BLaER1 treated with 17β-estradiol and CSF1 and Interleukin-3, amounts not matched to agents 10 nM and 100 nM (cell line): ENCODE results near the gene SH2D1B.
A peak's percentile ranks its signal among the peaks of the same experiment; 100 is the strongest.
"Not testable (repeated sequence)": the region's sequence is repeated elsewhere in the genome, so short reads cannot be mapped to it uniquely, and the experiment has no call there.

Source experiments
- H3K27ac ChIP-seq, 11 experiments: shearing (Covaris generic); formaldehyde crosslinking; 2 replicates each; pipeline ENCODE4 v1.8.1; 2022
- H3K27me3 ChIP-seq, 11 experiments: shearing (Covaris generic); formaldehyde crosslinking; 2 replicates each; pipeline ENCODE4 v1.8.1; 2022
- H3K36me3 ChIP-seq, 11 experiments: shearing (Covaris generic); formaldehyde crosslinking; 2 replicates each; pipeline ENCODE4 v1.8.1; 2022
- H3K4me1 ChIP-seq, 10 experiments: shearing (Covaris generic); formaldehyde crosslinking; 2 replicates each; pipeline ENCODE4 v1.8.1; 2022
- H3K4me2 ChIP-seq, 11 experiments: shearing (Covaris generic); formaldehyde crosslinking; 2 replicates each; pipeline ENCODE4 v1.8.1; 2022
- H3K4me3 ChIP-seq, 10 experiments: shearing (Covaris generic); formaldehyde crosslinking; 2 replicates each; pipeline ENCODE4 v1.8.1; 2022
- H3K9ac ChIP-seq, 11 experiments: shearing (Covaris generic); formaldehyde crosslinking; 2 replicates each; pipeline ENCODE4 v1.8.1; 2022
- H3K9me3 ChIP-seq, 11 experiments: shearing (Covaris generic); formaldehyde crosslinking; replicated peaks in 1 of 11; 2 replicates each; pipeline ENCODE4 v1.8.1; 2022
- H4K20me1 ChIP-seq, 11 experiments: shearing (Covaris generic); formaldehyde crosslinking; 2 replicates each; pipeline ENCODE4 v1.8.1; 2022
- Cebpa-rat ChIP-seq, 11 experiments: shearing (Covaris generic); IDR thresholded peaks; 2 replicates each; pipeline ENCODE4 v1.8.1; 2022

SH2D1B gene, protein sequence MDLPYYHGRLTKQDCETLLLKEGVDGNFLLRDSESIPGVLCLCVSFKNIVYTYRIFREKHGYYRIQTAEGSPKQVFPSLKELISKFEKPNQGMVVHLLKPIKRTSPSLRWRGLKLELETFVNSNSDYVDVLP

DNA sequence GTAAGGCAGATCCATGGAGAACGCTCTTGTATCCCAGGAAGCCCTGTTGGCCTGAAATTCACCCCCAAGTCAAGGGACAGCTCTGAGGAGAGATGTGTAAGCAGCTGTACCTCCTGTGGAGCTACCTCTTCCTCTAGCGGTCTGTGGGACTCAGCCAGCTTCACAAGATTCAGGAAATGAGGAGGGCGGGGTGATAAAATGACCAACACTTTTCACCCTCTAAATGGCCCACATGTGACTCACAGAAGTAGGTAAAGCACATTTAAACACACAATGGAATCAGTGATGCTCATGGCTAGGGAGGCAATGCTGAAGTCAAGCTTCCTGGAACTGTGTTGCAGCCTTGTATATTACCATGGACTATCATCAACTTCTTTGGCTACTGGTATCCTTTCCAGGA, at the start of gene SH2D1B:
SH2D1B (minus strand) TSS at position 135 of the 400 bp plus-strand sequence; CDS start at position 15, 120 bp downstream.
- no peak within 1 kb of the TSS for H3K9ac ChIP-seq
- H3K9me3 ChIP-seq, result peaks cover 0 to 10% (median 0%) of the 10 kb centered on the region in 11 experiments; a peak in 8 of 22 replicates
- H3K27me3 ChIP-seq, result no peaks in the 10 kb centered on the region
- no peak for TF ChIP-seq Cebpa-rat (IDR thresholded peaks at IDR 0.05)
- no peaks in the 10 kb centered on the region for H3K36me3 ChIP-seq
- no peak within 1 kb of the TSS for H3K27ac ChIP-seq
- H3K4me2 ChIP-seq, result no peak within 1 kb of the TSS
- H3K4me1 ChIP-seq, result no peaks in the 10 kb centered on the region
- no peak within 1 kb of the TSS for H3K4me3 ChIP-seq
- H4K20me1 ChIP-seq, result no peaks in the 10 kb centered on the region

DNA sequence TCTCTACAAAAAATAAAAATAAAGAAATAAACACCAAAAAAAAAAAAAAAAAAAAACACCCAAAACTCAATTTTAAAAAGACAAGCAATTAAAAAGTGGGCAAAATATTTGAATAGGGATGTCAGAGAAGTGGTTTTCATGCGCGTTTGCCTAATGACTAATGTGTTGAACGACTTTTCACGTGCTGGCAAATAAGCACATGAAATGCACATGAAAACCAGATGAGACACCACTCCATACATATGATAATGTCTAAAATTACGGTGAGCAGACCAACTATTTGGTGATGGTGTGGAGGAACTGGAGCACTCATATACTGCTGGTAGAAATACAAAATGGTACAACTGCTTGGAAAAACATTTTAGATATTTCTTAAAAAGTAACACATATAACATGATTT, 46.3 kb upstream of the SH2D1B start:
- TF ChIP-seq Cebpa-rat (IDR thresholded peaks at IDR 0.05), result no peak
- H3K27ac ChIP-seq, result no peak overlapping the region
- no peak overlapping the region for H3K9ac ChIP-seq
- no peak overlapping the region for H3K4me2 ChIP-seq
- H3K9me3 ChIP-seq, result no peaks in the 10 kb centered on the region
- H3K27me3 ChIP-seq, result no peaks in the 10 kb centered on the region
- no peaks in the 10 kb centered on the region for H3K36me3 ChIP-seq
- H3K4me3 ChIP-seq, result no peak overlapping the region
- H4K20me1 ChIP-seq, result no peaks in the 10 kb centered on the region
- no peaks in the 10 kb centered on the region for H3K4me1 ChIP-seq

DNA sequence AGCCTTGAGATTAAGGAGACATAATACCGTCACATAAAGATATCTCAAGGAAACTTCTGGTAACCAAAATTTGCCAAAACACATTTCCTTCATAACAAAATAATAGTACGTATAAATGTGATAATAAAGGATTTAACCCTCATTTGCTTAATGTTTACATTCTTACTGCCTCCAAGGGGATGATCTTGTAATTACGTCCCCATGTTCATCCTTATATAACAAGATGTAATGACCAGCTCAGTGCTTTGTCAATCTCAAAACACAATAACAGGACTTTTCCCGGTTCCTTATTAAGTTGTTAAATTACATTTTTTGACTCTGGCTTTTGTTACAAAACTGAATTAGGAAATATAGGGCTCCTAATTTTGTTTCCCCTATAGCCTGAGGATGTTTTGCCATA, 44.4 kb upstream of the SH2D1B start:
- no peaks in the 10 kb centered on the region for H3K27me3 ChIP-seq
- H3K9ac ChIP-seq, result no peak overlapping the region
- H3K27ac ChIP-seq, result no peak overlapping the region
- H3K4me3 ChIP-seq, result no peak overlapping the region
- no peak for TF ChIP-seq Cebpa-rat (IDR thresholded peaks at IDR 0.05)
- H3K36me3 ChIP-seq, result no peaks in the 10 kb centered on the region
- peaks cover 0 to 3% (median 0%) of the 10 kb centered on the region in 11 experiments; a peak in 1 of 22 replicates for H3K9me3 ChIP-seq
- H4K20me1 ChIP-seq, result no peaks in the 10 kb centered on the region
- no peak overlapping the region for H3K4me2 ChIP-seq
- H3K4me1 ChIP-seq, result no peaks in the 10 kb centered on the region

DNA sequence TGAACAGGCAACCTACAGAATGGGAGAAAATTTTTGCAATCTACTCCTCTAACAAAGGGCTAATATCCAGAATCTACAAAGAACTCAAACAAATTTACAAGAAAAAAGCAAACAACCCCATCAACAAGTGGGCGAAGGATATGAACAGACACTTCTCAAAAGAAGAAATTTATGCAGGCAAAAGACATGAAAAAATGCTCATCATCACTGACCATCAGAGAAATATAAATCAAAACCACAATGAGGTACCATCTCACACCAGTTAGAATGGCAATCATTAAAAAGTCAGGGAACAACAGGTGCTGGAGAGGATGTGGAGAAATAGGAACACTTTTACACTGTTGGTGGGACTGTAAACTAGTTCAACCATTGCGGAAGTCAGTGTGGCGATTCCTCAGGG, 42.4 kb upstream of the SH2D1B start:
- not testable (repeated sequence) for H3K4me1 ChIP-seq, H3K4me2 ChIP-seq, H3K9me3 ChIP-seq, H4K20me1 ChIP-seq, H3K9ac ChIP-seq, H3K36me3 ChIP-seq, H3K27ac ChIP-seq, H3K4me3 ChIP-seq, H3K27me3 ChIP-seq

DNA sequence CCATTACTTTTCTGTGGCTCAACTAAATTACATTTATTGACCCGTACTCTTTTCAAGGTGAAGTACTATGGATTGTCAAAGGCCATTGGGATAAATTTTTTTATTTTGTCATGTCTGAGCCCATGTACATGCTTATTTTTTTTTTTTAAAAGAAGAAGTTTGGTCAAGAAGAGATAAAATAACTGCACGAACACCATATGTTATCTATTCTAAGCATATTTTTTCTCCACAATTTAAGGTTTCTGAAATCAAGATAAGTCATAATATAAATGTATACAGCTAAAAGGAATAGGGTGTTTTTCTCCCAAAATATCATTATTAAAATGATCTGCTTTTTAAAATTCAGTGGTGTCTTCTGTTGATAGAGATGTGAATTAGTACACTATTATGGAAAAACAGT, 35.0 kb upstream of the SH2D1B start:
- Histone ChIP-seq H3K4me3 (no peak overlapping the region), H3K4me2 (no peak overlapping the region), H3K9me3 (peaks cover 0 to 5% (median 0%) of the 10 kb centered on the region in 11 experiments; a peak in 2 of 22 replicates), H3K27me3 (no peaks in the 10 kb centered on the region), H3K36me3 (no peaks in the 10 kb centered on the region), H3K9ac (no peak overlapping the region), H3K27ac (no peak overlapping the region), H3K4me1 (peaks cover 0 to 22% (median 0%) of the 10 kb centered on the region in 10 experiments; a peak in 4 of 20 replicates), H4K20me1 (no peaks in the 10 kb centered on the region)
- no peak for TF ChIP-seq Cebpa-rat (IDR thresholded peaks at IDR 0.05)

DNA sequence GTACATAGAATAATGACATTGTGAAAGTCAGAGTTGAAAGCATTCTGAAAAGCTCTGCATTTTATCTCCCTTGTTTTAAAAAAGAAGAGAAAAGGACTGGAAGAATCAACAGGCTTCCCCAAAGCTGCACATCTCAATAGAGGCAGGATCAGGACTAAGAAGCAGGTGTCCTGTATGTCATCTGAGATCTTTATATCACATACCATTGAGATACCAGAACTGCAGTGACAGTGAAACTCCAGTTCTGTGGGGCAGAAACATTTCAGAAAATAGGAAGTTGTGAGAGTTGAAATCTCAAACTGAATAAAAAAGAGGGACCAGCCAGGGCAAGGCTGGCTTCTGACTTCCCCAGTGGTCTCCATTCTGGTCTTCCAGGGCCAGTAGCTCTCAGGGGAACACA, 33.0 kb upstream of the SH2D1B start:
- Histone ChIP-seq H3K4me3 (no peak overlapping the region), H4K20me1 (no peaks in the 10 kb centered on the region)

DNA sequence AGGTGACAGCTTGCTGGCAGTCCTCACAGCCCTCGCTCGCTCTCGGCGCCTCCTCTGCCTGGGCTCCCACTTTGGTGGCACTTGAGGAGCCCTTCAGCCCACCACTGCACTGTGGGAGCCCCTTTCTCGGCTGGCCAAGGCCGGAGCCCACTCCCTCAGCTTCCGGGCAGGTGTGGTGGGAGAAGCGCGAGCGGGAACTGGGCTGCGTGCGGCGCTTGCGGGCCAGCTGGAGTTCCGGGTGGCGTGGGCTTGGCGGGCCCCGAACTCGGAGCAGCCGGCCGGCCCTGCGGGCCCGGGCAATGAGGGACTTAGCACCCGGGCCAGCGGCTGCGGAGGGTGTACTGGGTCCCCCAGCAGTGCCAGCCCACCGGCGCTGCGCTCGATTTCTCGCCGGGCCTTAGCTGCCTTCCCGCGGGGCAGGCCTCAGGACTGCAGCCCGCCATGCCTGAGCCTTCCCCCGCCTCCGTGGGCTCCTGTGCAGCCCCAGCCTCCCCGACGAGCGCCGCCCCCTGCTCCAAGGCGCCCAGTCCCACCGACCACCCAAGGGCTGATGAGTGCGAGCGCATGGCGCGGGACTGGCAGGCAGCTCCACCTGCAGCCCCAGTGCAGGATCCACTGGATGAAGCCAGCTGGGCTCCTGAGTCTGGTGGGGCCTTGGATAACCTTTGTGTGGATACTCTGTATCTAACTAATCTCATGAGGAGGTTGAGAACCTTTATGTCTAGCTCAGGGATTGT, 21.2 kb upstream of the SH2D1B start:
- not testable (repeated sequence) for H3K27ac ChIP-seq, H3K4me1 ChIP-seq, H3K9me3 ChIP-seq, H3K27me3 ChIP-seq, H3K9ac ChIP-seq, H4K20me1 ChIP-seq, H3K4me2 ChIP-seq, H3K4me3 ChIP-seq, H3K36me3 ChIP-seq

More for the DNA sequence above, 33.0 kb upstream of the SH2D1B start:
- Histone ChIP-seq H3K36me3 (no peaks in the 10 kb centered on the region), H3K4me2 (peak overlapping the region in 2 of 11 experiments; percentile 34 to 61; a peak in 4 of 22 replicates), H3K27me3 (no peaks in the 10 kb centered on the region), H3K9ac (no peak overlapping the region), H3K27ac (no peak overlapping the region), H3K4me1 (peaks cover 0 to 22% (median 0%) of the 10 kb centered on the region in 10 experiments; a peak in 4 of 20 replicates), H3K9me3 (no peaks in the 10 kb centered on the region; a peak in 1 of 22 replicates)
- TF ChIP-seq Cebpa-rat (IDR thresholded peaks at IDR 0.05), result no peak

DNA sequence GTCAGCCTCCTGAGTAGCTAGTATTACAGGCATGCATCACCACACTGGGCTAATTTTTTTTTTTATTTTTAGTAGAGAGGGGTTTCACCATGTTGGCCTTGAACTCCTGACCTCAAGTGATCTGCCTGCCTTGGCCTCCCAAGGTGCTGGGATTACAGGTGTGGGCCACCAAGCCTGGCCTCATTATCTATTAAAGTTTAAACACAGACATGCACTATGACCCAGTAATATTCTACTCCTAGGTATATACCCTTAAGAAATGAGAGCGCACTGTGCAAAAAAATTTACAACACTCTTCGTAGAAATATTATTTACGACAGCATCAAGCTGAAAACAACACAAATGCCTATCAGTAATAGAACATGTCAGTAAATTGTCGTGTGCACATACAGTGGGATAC, 18.6 kb upstream of the SH2D1B start:
- no peak overlapping the region for H3K9ac ChIP-seq
- H3K27me3 ChIP-seq, result no peaks in the 10 kb centered on the region
- no peak overlapping the region for H3K4me3 ChIP-seq
- no peak for TF ChIP-seq Cebpa-rat (IDR thresholded peaks at IDR 0.05)
- no peaks in the 10 kb centered on the region for H4K20me1 ChIP-seq
- H3K4me1 ChIP-seq, result no peaks in the 10 kb centered on the region
- no peak overlapping the region for H3K27ac ChIP-seq
- no peaks in the 10 kb centered on the region for H3K36me3 ChIP-seq
- H3K4me2 ChIP-seq, result no peak overlapping the region
- no peaks in the 10 kb centered on the region; a peak in 1 of 22 replicates for H3K9me3 ChIP-seq

DNA sequence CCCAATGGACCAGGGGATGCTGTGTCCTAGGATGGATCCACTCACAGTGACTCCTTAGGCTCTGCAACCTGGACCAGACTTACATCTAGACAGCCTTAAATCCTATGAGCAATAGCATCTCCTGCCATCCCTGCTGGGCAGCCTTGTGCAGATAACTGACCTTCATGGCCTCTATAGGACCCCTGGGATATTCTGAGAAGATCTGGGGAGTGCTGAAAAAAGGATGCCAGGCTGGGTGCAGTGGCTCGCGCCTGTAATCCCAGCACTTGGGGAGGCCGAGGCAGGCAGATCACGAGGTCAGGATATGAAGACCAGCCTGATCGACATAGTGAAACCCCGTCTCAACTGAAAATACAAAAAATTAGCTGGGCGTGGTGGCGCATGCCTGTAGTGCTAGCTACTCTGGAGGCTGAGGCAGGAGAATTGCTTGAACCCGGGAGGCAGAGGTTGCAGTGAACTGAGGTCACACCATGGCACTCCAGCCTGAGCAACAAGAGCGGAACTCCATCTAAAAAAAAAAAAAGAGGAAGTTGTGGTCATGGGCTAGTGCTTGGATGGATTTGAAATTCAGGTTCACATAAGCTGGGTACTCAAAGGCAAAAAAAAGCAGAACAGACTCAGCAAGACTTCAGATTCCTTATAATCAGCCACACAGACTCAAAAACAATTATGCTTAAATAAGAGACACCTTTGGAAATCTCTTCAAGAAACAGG, 10.9 kb upstream of the SH2D1B start:
- no peak overlapping the region for H3K9ac ChIP-seq
- H3K9me3 ChIP-seq, result no peaks in the 10 kb centered on the region
- peak overlapping the region; percentile 2 to 68 (median 54); a peak in 20 of 22 replicates for H3K4me2 ChIP-seq
- H3K4me1 ChIP-seq, result peaks cover 12 to 39% (median 22%) of the 10 kb centered on the region in 10 experiments
- no peaks in the 10 kb centered on the region for H3K27me3 ChIP-seq
- H3K4me3 ChIP-seq, result no peak overlapping the region
- no peak for TF ChIP-seq Cebpa-rat (IDR thresholded peaks at IDR 0.05)
- H4K20me1 ChIP-seq, result no peaks in the 10 kb centered on the region
- no peaks in the 10 kb centered on the region for H3K36me3 ChIP-seq
- peak overlapping the region in 7 of 11 experiments; percentile 8 to 50 (median 32); a peak in 9 of 22 replicates for H3K27ac ChIP-seq
